ENCODE measurements around the gene SAMD10. TPM values are rescaled to one million over a fixed set of nuclear protein-coding genes. Genes with fewer than 3 reads are reported as not detected.
"Not testable (repeated sequence)": the region's sequence is repeated elsewhere in the genome, so short reads cannot be mapped to it uniquely, and the experiment has no call there.

Gene SAMD10
- total and polyA plus RNA-seq, 3 experiments from 2014 or later = 15.6 to 24.5 (median 19.3) TPM

- peaks cover 40 to 64% (median 60%) of the 10 kb centered on the region in 3 donors for H3K4me1 Mint-ChIP-seq
- H3K4me3 Mint-ChIP-seq = peak overlapping the region in 4 of 7 donors; percentile 11 to 81 (median 34)
- H3K27me3 Mint-ChIP-seq; H3K9me3 ChIP-seq (ENCODE audit: low read length); DNase-seq; H3K9me3 Mint-ChIP-seq; H3K27ac ChIP-seq (ENCODE audit: low read depth, low read length); POLR2A ChIA-PET; H3K27me3 ChIP-seq (ENCODE audit: insufficient read depth, low read length, poor library complexity, severe bottlenecking); H3K4me3 ChIP-seq (ENCODE audit: low read length); H3K36me3 ChIP-seq (ENCODE audit: insufficient read depth, low read length): not testable (repeated sequence)
- peaks cover 42% of the 10 kb centered on the region for H3K4me1 ChIP-seq (ENCODE audit: insufficient read depth, low read length)
- peak overlapping the region in 6 of 8 donors; percentile 9 to 84 (median 55) for H3K27ac Mint-ChIP-seq
- H3K36me3 Mint-ChIP-seq = peaks cover 0 to 24% (median 5%) of the 10 kb centered on the region in 3 donors
- CTCF ChIA-PET = interaction anchor here (0.9 kb wide), 1 partner anchor 144 kb away, joined by 3 read pairs; no protein-coding TSS in a partner anchor
Observed at GRCh38 chr20:63976511-63976910, 2.9 kb downstream of the SAMD10 start.

- CTCF ChIA-PET = interaction anchor here (0.6 to 2.6 kb wide), 24 partner anchors 11 to 478 kb away, joined by 3 to 11 read pairs (median 4); partner anchors contain the start of genes PPDPF, PTK6, TCEA2 and TPD52L2
- Mint-ChIP-seq H3K4me3 (peak overlapping the region in 1 of 7 donors; percentile 44), H3K27ac (peak overlapping the region in 3 of 8 donors; percentile 17 to 56 (median 29)), H3K36me3 (peaks cover 0 to 16% (median 5%) of the 10 kb centered on the region in 3 donors), H3K4me1 (peaks cover 28 to 54% (median 43%) of the 10 kb centered on the region in 3 donors), H3K9me3 (no peaks in the 10 kb centered on the region), H3K27me3 (no peaks in the 10 kb centered on the region)
- no peak overlapping the region for H3K4me3 ChIP-seq (ENCODE audit: low read length)
- H3K4me1 ChIP-seq (ENCODE audit: insufficient read depth, low read length) = peaks cover 35% of the 10 kb centered on the region
- peaks cover 3% of the 10 kb centered on the region for H3K36me3 ChIP-seq (ENCODE audit: insufficient read depth, low read length)
- no peaks in the 10 kb centered on the region for H3K9me3 ChIP-seq (ENCODE audit: low read length)
- H3K27me3 ChIP-seq (ENCODE audit: insufficient read depth, low read length, poor library complexity, severe bottlenecking) = no peaks in the 10 kb centered on the region
- POLR2A ChIA-PET = interaction anchor here (1.0 kb wide), 1 partner anchor 333 kb away, joined by 4 read pairs; no protein-coding TSS in a partner anchor
- H3K27ac ChIP-seq (ENCODE audit: low read depth, low read length) = no peak overlapping the region
- DNase-seq = peak in 1 of 5 donors; percentile 29
Observed at GRCh38 chr20:63974402-63975200, 4.8 kb downstream of the SAMD10 start.

GRCh38 chr20:63973636-63974401, 5.6 kb downstream of the SAMD10 start:
- POLR2A ChIA-PET = interaction anchor here (1.0 kb wide), 1 partner anchor 332 kb away, joined by 4 read pairs; no protein-coding TSS in a partner anchor
- peak overlapping the region in 7 of 8 donors; percentile 39 to 94 (median 53) for H3K27ac Mint-ChIP-seq
- H3K4me3 Mint-ChIP-seq = peak overlapping the region in 2 of 7 donors; percentile 21 to 87

GRCh38 chr20:63973160-63973479, 6.3 kb downstream of the SAMD10 start:
- Mint-ChIP-seq H3K27ac (peak overlapping the region in 7 of 8 donors; percentile 39 to 94 (median 59)), H3K9me3 (no peaks in the 10 kb centered on the region), H3K4me3 (peak overlapping the region in 1 of 7 donors; percentile 87), H3K36me3 (peaks cover 0 to 16% (median 5%) of the 10 kb centered on the region in 3 donors), H3K27me3 (peaks cover 0 to 1% of the 10 kb centered on the region in 2 donors), H3K4me1 (peaks cover 32 to 58% (median 43%) of the 10 kb centered on the region in 3 donors)
- H3K27ac ChIP-seq (ENCODE audit: low read depth, low read length) = no peak overlapping the region
- H3K9me3 ChIP-seq (ENCODE audit: low read length) = no peaks in the 10 kb centered on the region
- ChIA-PET CTCF (interaction anchor here (0.7 to 2.6 kb wide), 23 partner anchors 9 to 476 kb away, joined by 3 to 11 read pairs (median 4); partner anchors contain the start of genes PPDPF, PTK6, TCEA2 and TPD52L2), POLR2A (no interaction called here)
- H3K27me3 ChIP-seq (ENCODE audit: insufficient read depth, low read length, poor library complexity, severe bottlenecking) = no peaks in the 10 kb centered on the region
- peak in 1 of 5 donors; percentile 4 for DNase-seq
- H3K36me3 ChIP-seq (ENCODE audit: insufficient read depth, low read length) = peaks cover 3% of the 10 kb centered on the region
- H3K4me1 ChIP-seq (ENCODE audit: insufficient read depth, low read length) = peaks cover 40% of the 10 kb centered on the region
- no peak overlapping the region for H3K4me3 ChIP-seq (ENCODE audit: low read length)

More at GRCh38 chr20:63973636-63974401, 5.6 kb downstream of the SAMD10 start:
- Histone ChIP-seq H3K4me3 (ENCODE audit: low read length) (no peak overlapping the region), H3K27me3 (ENCODE audit: insufficient read depth, low read length, poor library complexity, severe bottlenecking) (no peaks in the 10 kb centered on the region), H3K36me3 (ENCODE audit: insufficient read depth, low read length) (peaks cover 3% of the 10 kb centered on the region), H3K4me1 (ENCODE audit: insufficient read depth, low read length) (peaks cover 38% of the 10 kb centered on the region), H3K9me3 (ENCODE audit: low read length) (no peaks in the 10 kb centered on the region), H3K27ac (ENCODE audit: low read depth, low read length) (no peak overlapping the region)
- DNase-seq = peak; percentile 63 to 78 (median 74)
- H3K9me3 Mint-ChIP-seq = no peaks in the 10 kb centered on the region
- H3K27me3 Mint-ChIP-seq = no peaks in the 10 kb centered on the region
- peaks cover 30 to 56% (median 43%) of the 10 kb centered on the region in 3 donors for H3K4me1 Mint-ChIP-seq
- H3K36me3 Mint-ChIP-seq = peaks cover 0 to 16% (median 5%) of the 10 kb centered on the region in 3 donors
- CTCF ChIA-PET = interaction anchor here (0.6 to 2.6 kb wide), 31 partner anchors 8 to 477 kb away, joined by 3 to 11 read pairs (median 4); partner anchors contain the start of genes PPDPF, PTK6, TCEA2 and TPD52L2

GRCh38 chr20:63972312-63973159, 6.9 kb downstream of the SAMD10 start:
- Mint-ChIP-seq H3K27me3 (peaks cover 0 to 1% of the 10 kb centered on the region in 2 donors), H3K27ac (peak overlapping the region in 5 of 8 donors; percentile 44 to 94 (median 69)), H3K36me3 (peaks cover 0 to 16% (median 5%) of the 10 kb centered on the region in 3 donors), H3K9me3 (no peaks in the 10 kb centered on the region), H3K4me1 (peaks cover 27 to 54% (median 39%) of the 10 kb centered on the region in 3 donors), H3K4me3 (peak overlapping the region in 2 of 7 donors; percentile 39 to 87)
- H3K4me3 ChIP-seq (ENCODE audit: low read length) = no peak overlapping the region
- H3K27me3 ChIP-seq (ENCODE audit: insufficient read depth, low read length, poor library complexity, severe bottlenecking) = no peaks in the 10 kb centered on the region
- H3K9me3 ChIP-seq (ENCODE audit: low read length) = no peaks in the 10 kb centered on the region
- no peak overlapping the region for H3K27ac ChIP-seq (ENCODE audit: low read depth, low read length)
- peaks cover 6% of the 10 kb centered on the region for H3K36me3 ChIP-seq (ENCODE audit: insufficient read depth, low read length)
- ChIA-PET CTCF (interaction anchor here (0.7 to 1.8 kb wide), 8 partner anchors 9 to 476 kb away, joined by 3 to 9 read pairs (median 4); no protein-coding TSS in a partner anchor), POLR2A (no interaction called here)
- DNase-seq = peak in 1 of 5 donors; percentile 36
- H3K4me1 ChIP-seq (ENCODE audit: insufficient read depth, low read length) = peaks cover 35% of the 10 kb centered on the region

- H3K4me3 ChIP-seq (ENCODE audit: low read length); H3K36me3 ChIP-seq (ENCODE audit: insufficient read depth, low read length); H3K27me3 ChIP-seq (ENCODE audit: insufficient read depth, low read length, poor library complexity, severe bottlenecking); H3K9me3 Mint-ChIP-seq; H3K27me3 Mint-ChIP-seq; H3K9me3 ChIP-seq (ENCODE audit: low read length); H3K27ac ChIP-seq (ENCODE audit: low read depth, low read length); POLR2A ChIA-PET: not testable (repeated sequence)
- H3K4me1 Mint-ChIP-seq = peaks cover 23 to 48% (median 33%) of the 10 kb centered on the region in 3 donors
- H3K4me3 Mint-ChIP-seq = peak overlapping the region in 2 of 7 donors; percentile 39 to 87
- peak in 1 of 5 donors; percentile 36 for DNase-seq
- H3K36me3 Mint-ChIP-seq = peaks cover 0 to 18% (median 5%) of the 10 kb centered on the region in 3 donors
- peaks cover 29% of the 10 kb centered on the region for H3K4me1 ChIP-seq (ENCODE audit: insufficient read depth, low read length)
- H3K27ac Mint-ChIP-seq = peak overlapping the region in 1 of 8 donors; percentile 14
- CTCF ChIA-PET = interaction anchor here (0.7 to 0.9 kb wide), 2 partner anchors 62 to 159 kb away, joined by 3 to 4 read pairs; no protein-coding TSS in a partner anchor
Observed at GRCh38 chr20:63971960-63972311, 7.5 kb downstream of the SAMD10 start.

Measured in CD8-positive, alpha-beta memory T cell (primary cell).